ENCODE results near the gene ANKRD17.

GRCh38 chr4:73099143-73099542, 159.5 kb downstream of the ANKRD17 start:
- TF ChIP-seq CTCF (IDR thresholded peaks at IDR 0.05) = no peak
- TF ChIP-seq POLR2AphosphoS5 (IDR thresholded peaks at IDR 0.05; ENCODE audit: insufficient read depth in 1 of 2, low read depth in 1 of 2) = no peak

Data from vagina (tissue), 2 donors.